Measurements from ENCODE around the gene KCNH1. TPM values are rescaled to one million over a fixed set of nuclear protein-coding genes. Genes with fewer than 3 reads are reported as not detected.

KCNH1 gene
- total RNA-seq, 1 donor from 2014 or later, result 0.21 TPM

DNA sequence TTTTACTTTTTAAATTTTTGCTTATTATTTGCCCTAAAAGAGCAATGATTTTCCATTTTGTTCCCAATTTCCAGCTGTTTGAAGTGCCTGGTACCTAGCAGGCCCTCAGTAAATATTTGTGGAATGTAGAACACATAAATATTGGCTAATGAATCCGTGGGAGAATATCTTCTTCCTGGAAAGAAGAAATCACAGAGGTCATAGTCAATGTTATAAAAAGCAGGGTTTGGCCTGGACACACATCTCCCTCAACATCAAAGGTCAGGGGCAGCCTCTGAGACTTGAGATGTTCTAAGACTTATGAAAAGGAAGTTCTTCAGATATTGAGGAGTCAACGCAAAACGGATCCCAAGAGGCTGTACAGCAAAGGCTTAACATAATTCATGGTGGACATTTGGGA is 447.1 kb downstream of the KCNH1 start:
- no peak for TF ChIP-seq CTCF (conservative IDR thresholded peaks at IDR 0.05)
- Mint-ChIP-seq H3K27ac (ENCODE audit: unreplicated experiment) (no peak overlapping the region), H3K27me3 (ENCODE audit: low read depth) (no peaks in the 10 kb centered on the region), H3K4me3 (no peak overlapping the region), H3K4me1 (no peaks in the 10 kb centered on the region), H3K9me3 (no peaks in the 10 kb centered on the region), H3K36me3 (ENCODE audit: low read depth) (no peaks in the 10 kb centered on the region)
- DNase-seq (ENCODE audit: low read depth, low spot score), result no peak

GRCh38 chr1:210685295-210685650 is 448.7 kb downstream of the KCNH1 start:
- DNase-seq (ENCODE audit: low read depth, low spot score), result no peak
- Mint-ChIP-seq H3K27me3 (ENCODE audit: low read depth) (no peaks in the 10 kb centered on the region), H3K4me3 (no peak overlapping the region), H3K9me3 (no peaks in the 10 kb centered on the region), H3K27ac (ENCODE audit: unreplicated experiment) (no peak overlapping the region), H3K36me3 (ENCODE audit: low read depth) (no peaks in the 10 kb centered on the region), H3K4me1 (no peaks in the 10 kb centered on the region)
- no peak for TF ChIP-seq CTCF (conservative IDR thresholded peaks at IDR 0.05)

- no peaks in the 10 kb centered on the region for H3K9me3 Mint-ChIP-seq
- no peaks in the 10 kb centered on the region for H3K27me3 Mint-ChIP-seq (ENCODE audit: low read depth)
- H3K4me1 Mint-ChIP-seq, result no peaks in the 10 kb centered on the region
- DNase-seq (ENCODE audit: low read depth, low spot score), result no peak
- H3K27ac Mint-ChIP-seq (ENCODE audit: unreplicated experiment), result no peak overlapping the region
- no peak overlapping the region for H3K4me3 Mint-ChIP-seq
- no peak for TF ChIP-seq CTCF (conservative IDR thresholded peaks at IDR 0.05)
- no peaks in the 10 kb centered on the region for H3K36me3 Mint-ChIP-seq (ENCODE audit: low read depth)
These were observed 449.3 kb downstream of the KCNH1 start for GRCh38 chr1:210684466-210685294.

GRCh38 chr1:210683403-210684047 is 450.4 kb downstream of the KCNH1 start:
- H3K27ac Mint-ChIP-seq (ENCODE audit: unreplicated experiment), result no peak overlapping the region
- no peak overlapping the region for H3K4me3 Mint-ChIP-seq
- no peaks in the 10 kb centered on the region for H3K9me3 Mint-ChIP-seq
- no peaks in the 10 kb centered on the region for H3K27me3 Mint-ChIP-seq (ENCODE audit: low read depth)
- TF ChIP-seq CTCF (conservative IDR thresholded peaks at IDR 0.05), result no peak
- H3K36me3 Mint-ChIP-seq (ENCODE audit: low read depth), result no peaks in the 10 kb centered on the region
- DNase-seq (ENCODE audit: low read depth, low spot score), result no peak
- no peaks in the 10 kb centered on the region for H3K4me1 Mint-ChIP-seq

- H3K4me1 Mint-ChIP-seq, result no peaks in the 10 kb centered on the region
- no peaks in the 10 kb centered on the region for H3K9me3 Mint-ChIP-seq
- no peak for TF ChIP-seq CTCF (conservative IDR thresholded peaks at IDR 0.05)
- no peak overlapping the region for H3K27ac Mint-ChIP-seq (ENCODE audit: unreplicated experiment)
- DNase-seq (ENCODE audit: low read depth, low spot score), result no peak
- no peak overlapping the region for H3K4me3 Mint-ChIP-seq
- H3K36me3 Mint-ChIP-seq (ENCODE audit: low read depth), result no peaks in the 10 kb centered on the region
- no peaks in the 10 kb centered on the region for H3K27me3 Mint-ChIP-seq (ENCODE audit: low read depth)
These were observed 452.8 kb downstream of the KCNH1 start for GRCh38 chr1:210681158-210681557.

Data from neural crest cell (in vitro differentiated cells).